ENCODE measurements around the gene PBX3. TPM values are rescaled to one million over a fixed set of nuclear protein-coding genes. Genes with fewer than 3 reads are reported as not detected.

The PBX3 gene
- total RNA-seq, 1 experiment from 2014 or later = 44.9 TPM

DNA sequence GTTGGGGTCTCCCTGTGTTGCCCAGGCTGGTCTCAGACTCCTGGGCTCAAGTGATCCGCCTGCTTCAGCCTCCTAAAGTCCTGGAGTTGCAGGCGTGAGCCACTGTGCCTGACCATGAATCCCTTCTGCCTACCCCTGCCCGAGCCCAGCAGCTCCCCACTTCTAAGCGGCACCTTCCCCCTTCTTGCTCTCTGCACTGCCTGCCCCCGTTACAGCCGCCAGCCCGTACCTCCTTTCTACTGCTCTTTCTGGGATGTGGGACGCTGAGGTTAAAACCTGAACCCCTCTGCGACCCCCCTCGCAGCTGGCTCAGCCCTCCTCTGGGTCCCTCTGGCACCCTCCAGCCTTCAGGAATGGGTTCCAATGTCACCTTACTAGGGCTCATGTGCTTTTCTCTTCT lies 249.6 kb downstream of the PBX3 start:
- in situ Hi-C loops (cut with HindIII; ENCODE audit: low sequenced_read_pairs) = no loop called here

DNA sequence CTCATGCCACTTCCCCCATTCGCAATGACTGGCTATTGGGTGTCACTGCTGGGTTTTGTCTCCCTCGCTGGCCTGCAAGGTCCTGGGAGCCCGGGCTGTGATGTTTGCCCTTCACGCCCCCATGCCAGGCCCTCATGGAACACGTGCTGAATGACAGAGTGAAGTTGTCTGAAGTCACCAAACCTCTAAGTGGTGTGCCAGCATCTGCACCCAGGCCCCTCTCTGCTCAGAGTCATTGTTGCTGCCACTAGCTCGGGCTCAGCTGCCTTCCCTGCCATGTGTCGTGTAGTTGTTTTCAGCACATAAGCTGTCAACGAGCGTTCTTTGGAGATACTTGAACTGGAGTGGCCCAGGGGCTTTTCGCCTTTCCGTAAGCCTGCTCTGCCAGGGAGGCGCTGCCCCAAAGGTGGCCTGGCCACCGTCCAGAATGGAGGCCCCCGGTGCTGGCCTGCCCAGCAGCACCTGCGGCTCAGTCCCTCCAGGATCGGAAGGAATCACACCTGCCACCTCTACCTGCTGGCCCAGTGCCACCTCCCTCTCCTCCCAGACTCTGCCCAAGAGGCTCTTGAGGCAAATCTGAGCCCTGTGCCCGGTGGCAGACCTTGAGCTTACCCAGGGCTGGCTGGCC lies 250.1 kb downstream of the PBX3 start:
- in situ Hi-C loops (cut with HindIII; ENCODE audit: low sequenced_read_pairs) = no loop called here
- no peak for DNase-seq (ENCODE audit: low spot score)

More for the DNA sequence above, 249.6 kb downstream of the PBX3 start:
- no peak for DNase-seq (ENCODE audit: low spot score)

DNA sequence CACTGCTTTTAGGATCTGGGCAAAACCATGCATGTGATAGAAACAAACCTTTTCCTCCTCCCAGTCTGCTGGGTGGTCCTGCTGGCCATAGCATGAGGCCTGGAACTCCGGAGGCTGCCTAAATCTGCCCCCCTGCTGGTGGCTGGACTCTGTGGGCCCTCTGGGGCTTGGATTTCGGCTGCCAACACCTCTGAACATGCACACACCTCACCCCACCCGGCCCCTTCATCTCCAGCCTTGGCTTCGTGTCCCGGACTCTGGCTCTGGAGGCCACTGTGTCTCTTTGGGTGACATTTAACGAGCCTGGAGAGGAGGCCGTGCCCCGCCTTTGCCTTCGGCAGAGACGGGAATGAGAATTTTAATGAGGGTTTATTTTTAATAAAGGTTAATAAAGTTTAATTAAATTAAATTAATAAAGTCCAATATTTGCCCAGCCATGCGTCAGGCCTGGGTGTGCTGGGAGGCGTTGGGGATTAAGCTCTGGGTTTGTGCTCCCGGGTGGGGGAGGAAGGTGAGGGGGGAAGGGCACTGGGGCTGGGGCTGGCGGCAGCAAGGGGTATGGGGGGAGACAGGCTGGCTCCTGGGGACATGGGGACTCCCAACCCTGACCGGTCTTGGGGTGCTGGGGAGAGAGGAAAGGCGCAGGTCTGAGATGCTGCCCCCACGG lies 251.8 kb downstream of the PBX3 start:
- in situ Hi-C loops (cut with HindIII; ENCODE audit: low sequenced_read_pairs) = no loop called here

DNA sequence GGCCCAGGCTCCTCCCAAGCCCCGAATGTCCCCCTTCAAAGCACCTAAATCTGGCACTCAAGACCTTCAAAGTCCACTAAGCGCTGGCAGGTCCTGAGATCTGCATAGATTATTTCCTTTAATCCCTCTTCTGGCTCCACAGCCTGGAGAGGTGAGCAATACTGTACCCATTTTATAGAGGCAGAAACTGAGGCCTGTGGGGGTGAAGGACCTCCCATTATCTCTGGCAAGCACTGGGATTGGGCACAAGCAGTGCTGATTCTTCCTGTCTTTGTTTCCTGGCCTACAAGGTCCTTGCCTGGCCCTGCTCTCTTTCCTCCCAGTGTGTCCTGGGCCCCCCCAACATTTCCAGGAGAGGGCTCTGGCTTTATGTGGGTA lies 252.3 kb downstream of the PBX3 start:
- in situ Hi-C loops (cut with HindIII; ENCODE audit: low sequenced_read_pairs) = no loop called here
- DNase-seq (ENCODE audit: low spot score) = no peak

More for the DNA sequence above, 251.8 kb downstream of the PBX3 start:
- DNase-seq (ENCODE audit: low spot score) = no peak

DNA sequence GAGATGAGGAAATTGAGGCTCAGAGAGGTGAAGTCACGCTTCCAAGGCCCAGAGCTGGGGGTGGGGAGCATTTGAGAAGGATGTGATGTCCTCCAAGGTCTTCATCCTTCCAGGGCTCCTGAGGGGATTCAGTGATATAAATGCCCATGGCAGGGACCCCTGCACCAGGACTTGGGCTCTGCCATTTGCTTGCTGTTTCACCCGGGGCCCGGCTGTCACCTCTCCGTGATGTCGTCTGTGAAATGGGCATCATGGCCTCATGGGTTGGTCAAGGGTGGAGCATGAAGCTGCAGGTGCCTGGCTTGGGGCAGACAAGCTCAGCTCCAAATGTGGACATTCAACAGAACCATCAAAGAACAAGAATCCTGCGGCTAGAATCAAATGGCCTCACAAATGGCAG lies 253.1 kb downstream of the PBX3 start:
- in situ Hi-C loops (cut with HindIII; ENCODE audit: low sequenced_read_pairs) = no loop called here
- DNase-seq (ENCODE audit: low spot score) = no peak

DNA sequence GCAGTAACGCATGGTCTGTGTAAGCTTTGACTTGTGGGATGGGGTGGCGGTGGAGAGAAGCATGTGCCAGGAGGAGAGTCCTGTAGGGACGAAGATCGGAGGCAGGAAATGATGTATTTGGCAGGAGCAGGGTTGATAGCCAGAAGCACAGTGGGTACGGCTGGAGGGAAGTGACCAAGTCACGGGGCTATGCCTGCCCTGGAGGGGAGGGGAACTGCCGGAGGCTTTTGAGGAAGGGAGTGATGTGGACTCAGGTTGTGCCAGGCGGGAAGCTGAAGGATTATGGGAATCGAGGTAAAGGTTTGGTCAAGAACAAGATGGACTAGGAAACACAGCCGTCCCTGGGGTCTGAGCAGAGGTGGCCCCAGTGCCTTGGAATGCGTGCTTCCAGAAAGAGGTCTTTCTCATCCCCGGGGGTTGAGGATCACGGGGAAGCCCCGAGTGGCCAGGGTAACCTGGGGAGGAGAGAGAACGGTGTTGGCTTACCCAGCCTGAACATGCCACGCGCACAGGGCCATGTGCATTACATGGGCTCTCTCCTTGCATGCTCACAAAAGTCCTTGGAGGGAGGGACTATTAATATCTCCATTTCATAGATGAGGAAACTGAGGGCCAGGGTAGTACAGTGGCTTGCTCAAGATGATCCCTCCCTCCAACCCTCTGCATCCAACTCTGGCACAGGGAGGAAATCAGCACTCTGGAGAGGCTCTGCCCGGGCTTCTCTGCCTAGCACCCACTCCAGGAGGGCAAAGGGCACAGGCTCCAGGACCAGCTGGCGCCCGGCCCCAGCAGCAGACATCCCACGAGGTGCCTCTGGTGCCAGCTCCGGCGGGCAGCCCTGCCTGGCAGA lies 253.8 kb downstream of the PBX3 start:
- in situ Hi-C loops (cut with HindIII; ENCODE audit: low sequenced_read_pairs) = no loop called here
- no peak for DNase-seq (ENCODE audit: low spot score)

DNA sequence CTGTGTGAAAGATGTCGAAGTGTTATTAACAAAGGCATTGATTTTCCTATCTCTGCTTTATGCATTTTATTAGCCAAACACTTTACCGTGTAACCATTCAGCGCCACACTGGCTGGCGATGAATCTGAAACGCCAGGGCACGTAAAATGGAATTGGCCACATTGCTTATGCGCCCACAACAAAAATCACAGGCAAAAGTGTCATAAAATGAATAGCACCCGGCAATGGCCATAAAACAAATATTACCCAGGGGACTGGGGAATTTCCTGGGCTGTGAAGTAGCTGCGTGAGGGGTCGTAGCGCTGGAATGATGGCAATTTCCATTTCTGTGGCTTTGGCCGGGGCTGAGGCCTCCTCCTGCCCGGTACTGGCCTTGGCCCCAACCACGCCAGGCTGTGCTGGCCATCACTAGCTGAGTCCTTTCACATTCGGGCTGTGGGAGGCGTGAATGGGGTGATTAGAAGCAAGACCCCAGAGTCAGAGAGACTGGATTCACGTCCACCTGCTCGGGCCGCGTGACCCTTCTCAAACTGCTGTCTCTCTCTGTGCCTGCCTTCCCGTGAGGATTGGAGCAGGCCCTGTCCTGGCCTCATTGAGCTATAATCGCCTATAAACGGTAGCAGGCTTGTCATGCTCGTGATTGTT lies 254.5 kb downstream of the PBX3 start:
- DNase-seq (ENCODE audit: low spot score) = no peak
- in situ Hi-C loops (cut with HindIII; ENCODE audit: low sequenced_read_pairs) = no loop called here

DNA sequence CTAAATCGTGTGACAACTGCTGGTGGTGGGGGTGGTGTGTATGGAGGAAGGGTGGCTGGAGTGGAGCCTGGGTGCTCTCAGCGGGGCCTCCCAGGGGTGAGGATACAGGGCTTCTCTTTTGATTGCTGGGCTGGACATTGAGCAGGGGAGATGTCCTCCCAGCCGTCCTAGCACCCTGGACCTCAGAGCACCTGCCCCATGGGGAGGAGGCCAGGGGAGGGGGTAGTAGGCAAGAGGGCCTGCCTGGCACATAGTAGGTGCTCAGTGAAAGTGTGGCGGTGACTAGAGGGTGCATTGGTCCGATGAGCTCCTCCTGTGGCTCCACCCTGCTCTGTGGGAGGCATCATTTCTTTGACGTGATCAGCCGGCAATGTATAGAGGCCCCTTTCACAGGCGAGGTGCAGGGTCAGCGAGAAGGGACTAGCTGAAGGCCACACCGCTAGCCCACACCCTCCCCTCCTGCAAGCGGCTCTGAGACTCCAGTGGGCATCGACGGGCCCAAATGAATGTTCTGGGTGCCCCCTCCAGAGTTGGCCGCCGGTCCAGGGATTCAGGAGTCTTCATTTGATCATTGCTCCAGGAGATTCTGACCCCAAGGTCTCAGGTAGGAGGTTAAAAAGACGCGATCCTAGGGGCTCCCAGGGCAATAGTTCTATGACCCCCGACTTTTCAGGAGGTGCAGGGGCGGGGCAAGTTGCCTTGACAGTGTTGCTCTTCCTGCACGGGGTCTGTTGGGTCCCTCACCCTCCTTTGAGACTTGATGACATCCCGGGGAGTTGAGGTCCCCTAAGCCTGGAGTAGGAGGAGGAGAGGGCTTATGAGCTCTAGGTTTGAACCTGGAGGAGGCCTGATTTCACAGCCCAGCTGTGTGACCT lies 255.5 kb downstream of the PBX3 start:
- DNase-seq (ENCODE audit: low spot score) = no peak
- in situ Hi-C loops (cut with HindIII; ENCODE audit: low sequenced_read_pairs) = no loop called here

DNA sequence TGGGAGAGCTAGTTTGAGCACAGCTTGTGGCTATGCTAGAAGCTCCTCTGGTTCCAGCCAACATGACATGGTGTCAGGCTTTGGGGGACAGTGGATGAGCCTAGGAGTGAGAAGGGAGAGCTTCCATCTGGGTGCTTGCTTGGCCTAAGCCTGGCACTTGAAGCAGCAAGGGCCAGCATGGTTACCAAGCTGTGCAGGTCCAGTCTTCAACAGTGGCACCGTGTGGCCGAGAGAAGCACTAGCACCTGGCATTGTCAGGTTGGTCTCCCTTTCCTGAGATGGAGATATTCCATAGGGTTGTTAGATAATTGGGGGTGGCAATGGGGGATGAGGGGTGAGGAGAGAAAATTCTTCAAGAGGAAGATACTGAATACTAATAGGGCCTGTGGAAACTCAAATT lies 261.9 kb downstream of the PBX3 start:
- in situ Hi-C loops (cut with HindIII; ENCODE audit: low sequenced_read_pairs) = no loop called here
- DNase-seq (ENCODE audit: low spot score) = no peak

DNA sequence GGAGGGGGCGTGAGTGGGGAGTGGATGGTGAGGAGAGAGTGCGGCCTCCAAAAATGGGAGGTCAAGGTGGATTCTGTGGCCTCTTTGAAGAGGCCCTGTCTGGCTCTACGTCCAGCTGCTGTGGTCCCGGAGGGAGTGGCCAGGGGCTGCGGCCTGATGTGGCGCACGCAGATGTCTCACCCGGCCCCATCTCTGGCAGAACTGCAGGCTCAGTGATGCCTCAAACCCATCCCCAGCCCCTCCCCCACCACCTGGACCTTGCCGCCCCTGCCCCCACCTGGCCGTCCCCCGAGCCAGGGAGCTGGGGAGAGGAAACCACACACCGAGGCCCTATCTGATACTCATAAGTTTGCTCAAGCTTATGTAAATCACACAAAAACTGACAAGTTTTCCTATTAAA lies 267.6 kb downstream of the PBX3 start:
- no peak for DNase-seq (ENCODE audit: low spot score)
- in situ Hi-C loops (cut with HindIII; ENCODE audit: low sequenced_read_pairs) = no loop called here

DNA sequence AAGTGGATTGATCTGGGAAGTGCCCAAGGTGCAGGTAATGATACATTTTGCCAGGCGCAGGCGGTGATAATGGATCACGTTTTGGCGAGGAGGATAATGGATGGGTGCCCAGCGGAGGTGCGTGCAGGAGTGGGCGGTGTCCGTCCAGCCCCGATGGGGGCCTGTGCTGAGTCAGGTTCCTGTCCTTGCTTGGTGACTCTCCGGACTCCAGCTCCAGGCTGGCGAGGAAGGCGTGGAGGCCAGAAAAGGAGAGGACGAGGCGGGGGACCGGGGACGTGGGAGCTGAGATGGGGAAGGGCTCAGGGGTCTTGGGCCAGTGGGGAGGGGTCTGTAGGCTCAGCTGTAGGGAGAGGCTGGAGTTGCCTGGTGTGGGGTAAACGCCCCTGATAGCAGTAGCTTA lies 268.3 kb downstream of the PBX3 start:
- DNase-seq (ENCODE audit: low spot score) = no peak
- in situ Hi-C loops (cut with HindIII; ENCODE audit: low sequenced_read_pairs) = no loop called here

DNA sequence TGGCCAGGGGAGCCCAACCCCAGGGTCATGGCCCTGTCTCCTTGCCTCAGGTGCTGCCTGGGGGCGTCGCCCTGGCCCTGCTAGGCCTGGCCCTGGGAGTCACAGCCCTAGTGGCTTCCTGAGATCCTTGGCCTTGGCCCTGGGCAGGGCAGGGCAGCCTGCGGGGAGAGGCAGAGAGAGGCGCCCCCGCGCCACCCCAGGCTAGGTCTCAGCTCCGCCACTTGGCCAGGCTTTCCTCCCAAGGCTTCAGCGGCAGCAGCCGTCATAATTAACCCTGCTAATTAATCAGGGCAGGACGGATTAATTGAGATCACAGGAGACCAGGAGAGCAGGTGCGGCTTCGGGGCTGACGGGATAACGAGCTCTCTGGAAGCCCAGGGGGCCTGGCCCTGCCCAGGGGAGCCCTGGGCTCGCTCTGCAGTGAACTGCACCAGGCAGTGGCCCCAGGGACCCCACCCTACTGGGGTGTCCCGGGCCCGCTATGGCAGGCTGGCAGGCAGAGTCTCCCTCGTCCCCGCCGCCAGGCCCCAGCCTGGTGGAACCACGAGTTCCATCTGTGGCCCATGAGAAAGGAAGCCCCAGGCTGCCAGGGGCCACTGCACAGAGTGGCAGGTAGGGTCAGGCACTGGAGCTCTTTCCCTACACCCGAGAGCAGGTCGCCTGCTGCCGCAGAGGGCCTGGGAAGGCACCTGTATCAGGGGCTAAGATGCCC lies 269.6 kb downstream of the PBX3 start:
- DNase-seq (ENCODE audit: low spot score) = no peak
- in situ Hi-C loops (cut with HindIII; ENCODE audit: low sequenced_read_pairs) = no loop called here

Other genes with a start within 250 kb of the PBX3 start
- 77.0 and 113 TPM in 2 replicates for gene MAPKAP1, start 40.2 kb upstream of the PBX3 start, total RNA-seq (2014; rRNA removed; shearing (Covaris generic))